ENCODE data around the gene DNAJC5.

- no peak for TF ChIP-seq POLR2A (conservative IDR thresholded peaks at IDR 0.05)
- no peak for TF ChIP-seq E2F4 (CRISPR knock-in tag; IDR thresholded peaks at IDR 0.05; ENCODE audit: low read depth)
- no peak for TF ChIP-seq CREB3L1 (IDR thresholded peaks at IDR 0.05; ENCODE audit: borderline replicate concordance, low read depth)
- no peak for TF ChIP-seq STAT6 (CRISPR knock-in tag; IDR thresholded peaks at IDR 0.05)
- TF ChIP-seq CTCF (IDR thresholded peaks at IDR 0.05 in 2 of 3, conservative IDR thresholded peaks at IDR 0.05 in 1 of 3; ENCODE audit: insufficient read depth in 2 of 3, low read depth in 1 of 3, low read length in 3 of 3): no peak
- TF ChIP-seq ZNF23 (CRISPR knock-in tag; IDR thresholded peaks at IDR 0.05): no peak
Measured at GRCh38 chr20:63861981-63862901, 32.7 kb upstream of the DNAJC5 start.
